ENCODE measurements around the gene CIDEB.
"Not testable (repeated sequence)": the region's sequence is repeated elsewhere in the genome, so short reads cannot be mapped to it uniquely, and the experiment has no call there.

The CIDEB gene

DNA sequence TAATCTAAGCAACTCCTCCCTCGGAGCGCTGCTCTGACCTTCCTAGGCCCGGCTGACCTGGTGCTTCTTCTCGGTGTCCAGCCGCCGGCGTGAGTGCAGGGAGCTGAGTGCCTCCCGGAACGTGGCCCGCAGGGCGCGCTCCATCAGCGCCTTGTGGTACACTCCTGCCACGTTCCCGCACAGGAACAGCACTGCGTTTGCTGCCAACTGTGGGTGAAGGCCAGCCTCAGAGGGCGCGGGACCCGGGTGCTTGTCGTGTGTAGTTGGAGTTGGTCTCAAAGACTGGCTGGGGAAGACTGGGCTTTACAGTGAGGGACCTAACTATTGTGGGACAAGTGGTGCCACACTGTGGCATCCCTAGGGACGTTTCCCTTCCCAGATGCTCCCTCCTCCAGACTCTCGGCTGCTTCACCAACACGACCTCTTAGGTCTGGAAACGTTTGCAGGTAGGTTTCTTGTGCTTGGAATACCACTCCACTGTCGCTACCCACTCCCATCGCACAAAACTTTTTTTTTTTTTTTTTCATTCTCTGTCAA lies 24.0 kb upstream of the CIDEB start:
- DNase-seq = no peak

DNA sequence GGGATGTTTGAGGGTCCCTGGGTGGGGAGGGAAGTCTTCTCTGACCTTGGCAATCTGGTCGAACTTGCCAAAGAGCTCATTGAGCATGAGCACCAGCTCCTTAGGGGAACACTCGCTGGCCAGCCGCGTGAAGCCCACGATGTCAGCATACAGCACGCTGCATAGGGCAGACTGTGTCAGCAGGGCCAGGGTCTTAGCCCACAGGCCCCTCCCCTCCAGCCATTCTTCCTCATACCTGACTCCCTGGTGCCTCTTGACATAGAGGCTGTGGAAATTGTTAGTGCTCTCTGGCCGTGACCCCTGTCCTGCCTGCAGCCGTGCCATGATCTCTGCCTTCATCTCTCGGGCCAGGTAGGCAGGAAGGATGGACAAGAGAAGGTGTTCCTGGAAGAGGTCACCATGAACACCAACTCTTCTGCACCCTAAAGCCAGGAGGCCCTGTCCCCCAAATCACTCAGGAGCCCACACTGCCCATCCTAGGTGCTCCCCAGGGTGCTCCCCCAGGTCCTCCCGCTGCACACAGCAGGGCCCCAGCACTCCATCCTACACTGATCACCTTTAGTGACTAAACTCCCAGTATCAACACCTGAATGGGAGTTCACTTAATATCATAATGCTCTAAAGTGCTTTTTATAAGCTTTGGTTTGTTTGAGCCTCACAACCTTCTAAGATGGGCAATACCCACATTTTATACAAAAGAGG lies 23.3 kb upstream of the CIDEB start:
- DNase-seq = no peak

GRCh38 chr14:24329736-24330135 lies 22.0 kb upstream of the CIDEB start:
- DNase-seq = no peak

- DNase-seq = no peak
These were observed 21.4 kb upstream of the CIDEB start for GRCh38 chr14:24329073-24329663.

DNA sequence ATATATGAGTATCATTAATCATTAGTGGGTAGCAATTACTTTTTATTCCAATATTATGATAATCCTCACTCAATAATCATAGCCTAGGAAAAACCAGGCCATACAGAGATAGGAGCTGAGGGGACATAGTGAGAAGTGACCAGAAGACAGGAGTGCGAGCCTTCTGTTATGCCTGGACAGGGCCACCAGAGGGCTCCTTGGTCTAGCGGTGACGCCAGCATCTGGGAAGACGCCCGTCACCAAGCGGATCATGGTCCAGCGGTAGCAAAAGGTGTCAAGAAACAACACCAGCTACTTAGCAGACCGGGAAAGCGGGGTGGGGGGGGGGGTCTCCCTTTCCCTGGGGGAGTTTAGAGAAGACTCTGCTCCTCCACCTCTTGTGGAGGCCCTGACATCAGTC lies 20.1 kb upstream of the CIDEB start:
- not testable (repeated sequence) for DNase-seq

DNA sequence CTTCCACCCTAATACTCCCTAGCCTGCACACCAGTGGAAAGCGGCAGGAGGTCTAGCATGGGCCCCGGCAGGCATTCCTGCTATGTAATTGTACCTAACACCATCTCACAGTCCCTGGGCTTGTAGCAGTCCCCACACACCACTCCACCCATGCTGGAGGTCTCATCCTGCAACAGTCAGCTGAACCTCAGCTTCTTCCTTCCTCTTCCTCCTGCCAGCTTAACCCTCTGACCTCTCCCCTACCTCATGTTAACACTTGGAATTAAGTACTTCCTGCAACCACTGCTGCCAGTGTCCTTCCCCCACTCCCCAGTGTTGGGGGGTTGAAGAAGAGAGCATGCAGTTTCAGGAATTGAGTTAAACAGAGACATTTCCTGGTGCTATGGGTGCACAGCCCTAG lies 19.5 kb upstream of the CIDEB start:
- DNase-seq = no peak

- DNase-seq = no peak
These were observed 18.2 kb upstream of the CIDEB start for GRCh38 chr14:24325963-24326362.

DNA sequence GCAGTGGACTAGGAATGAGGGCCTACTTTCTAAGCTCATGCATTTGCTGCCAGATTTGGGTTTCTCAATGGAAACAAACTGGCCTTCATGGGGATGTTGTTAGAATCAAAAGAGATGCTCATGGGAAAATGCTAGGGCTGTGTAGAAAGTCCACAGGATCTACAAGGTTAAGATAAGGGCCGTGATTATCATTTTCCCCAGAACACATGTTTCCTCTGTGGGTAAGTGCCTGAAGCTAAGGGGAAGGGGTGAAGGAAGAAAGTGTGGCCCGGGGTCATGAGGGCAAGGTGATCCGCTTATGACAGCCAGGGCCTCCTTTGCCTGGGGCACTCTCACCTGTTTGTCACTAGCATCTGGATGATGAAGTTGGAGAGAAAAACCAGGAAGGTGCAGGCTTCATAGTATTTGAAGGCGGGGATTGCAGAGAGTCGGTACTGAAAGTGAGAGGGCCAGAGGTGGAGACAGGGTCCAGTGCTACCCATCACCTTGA lies 17.3 kb upstream of the CIDEB start:
- no peak for DNase-seq

DNA sequence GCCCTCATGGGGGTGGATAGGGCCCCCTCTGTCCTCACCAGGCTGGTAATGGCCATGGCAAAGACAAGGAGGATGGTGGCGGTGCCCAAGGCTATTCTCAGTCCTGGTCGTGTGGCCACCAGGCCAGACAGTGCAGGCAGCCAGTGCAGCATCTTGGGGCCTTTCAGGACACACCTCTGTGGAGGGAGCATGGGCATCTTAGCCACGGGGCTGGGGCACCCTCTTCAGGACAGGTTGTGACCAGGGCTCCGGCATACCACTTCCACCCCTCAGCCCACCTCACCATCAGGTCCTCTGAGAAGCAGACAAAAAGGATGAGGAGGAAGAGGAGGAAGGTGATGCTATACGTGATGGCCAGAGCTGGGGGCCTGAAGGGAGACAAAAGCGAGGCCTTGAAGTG lies 16.2 kb upstream of the CIDEB start:
- DNase-seq = no peak

- no peak for DNase-seq
These were observed 15.6 kb upstream of the CIDEB start for GRCh38 chr14:24323341-24323740.

DNA sequence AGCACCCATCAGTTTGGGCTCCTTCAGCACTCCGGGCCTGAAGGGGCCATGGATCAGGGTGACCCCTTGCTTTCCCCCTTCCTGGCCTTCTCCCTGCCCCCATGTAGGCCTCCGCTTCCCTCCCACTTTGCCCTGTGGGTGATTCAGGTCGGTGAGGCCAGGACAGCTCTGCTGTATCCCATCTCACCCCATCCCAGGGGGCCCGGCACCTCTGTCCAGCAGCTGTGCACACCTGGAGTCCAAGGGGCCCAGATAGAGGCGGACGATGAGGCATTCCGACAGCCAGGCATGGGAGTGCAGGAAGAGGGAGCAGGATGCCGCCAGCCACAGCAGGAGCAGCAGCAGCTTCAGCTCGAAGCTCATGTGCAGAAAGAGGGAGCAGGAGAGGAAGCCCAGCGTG lies 14.9 kb upstream of the CIDEB start:
- DNase-seq = no peak

GRCh38 chr14:24321212-24321975 lies 13.6 kb upstream of the CIDEB start:
- DNase-seq = no peak

GRCh38 chr14:24317141-24317928 lies 9.6 kb upstream of the CIDEB start:
- DNase-seq = no peak

- no peak for DNase-seq
These were observed 8.8 kb upstream of the CIDEB start for GRCh38 chr14:24316597-24316950.

GRCh38 chr14:24315807-24316596 lies 8.2 kb upstream of the CIDEB start:
- no peak for DNase-seq

- no peak for DNase-seq
These were observed 7.5 kb upstream of the CIDEB start for GRCh38 chr14:24315243-24315806.

- DNase-seq = no peak
These were observed 6.8 kb upstream of the CIDEB start for GRCh38 chr14:24314377-24315193.

DNA sequence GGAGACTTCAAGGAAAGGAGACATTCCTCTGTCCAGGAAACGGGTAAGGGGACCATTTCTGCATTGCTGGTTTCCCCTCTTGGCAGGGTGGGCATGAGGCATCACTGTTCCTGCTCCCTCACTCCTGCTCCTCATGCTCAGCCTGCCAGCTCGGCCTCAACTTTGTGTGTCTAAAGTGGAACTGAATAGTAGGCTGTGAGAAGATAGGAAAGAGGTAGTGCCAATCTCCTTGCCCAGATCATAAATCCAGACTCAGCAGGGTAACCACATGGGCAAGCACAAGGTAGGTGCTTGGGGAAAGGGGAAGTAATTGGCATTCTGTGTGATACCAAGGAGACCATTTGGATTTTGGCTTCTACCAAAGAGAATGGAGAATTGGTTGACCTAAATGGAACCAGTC lies 6.1 kb upstream of the CIDEB start:
- DNase-seq = no peak

- no peak for DNase-seq
These were observed 5.1 kb upstream of the CIDEB start for GRCh38 chr14:24312736-24313507.
